NCI-H2081 (cell line): ENCODE data around the gene MXRA7.
A peak's percentile ranks its signal among the peaks of the same experiment; 100 is the strongest.

Experiments used
- DNase-seq, 2 experiments: peaks; one replicate each; lab custom pipeline; 2025; lab: John Stamatoyannopoulos, UW

MXRA7 gene

DNA sequence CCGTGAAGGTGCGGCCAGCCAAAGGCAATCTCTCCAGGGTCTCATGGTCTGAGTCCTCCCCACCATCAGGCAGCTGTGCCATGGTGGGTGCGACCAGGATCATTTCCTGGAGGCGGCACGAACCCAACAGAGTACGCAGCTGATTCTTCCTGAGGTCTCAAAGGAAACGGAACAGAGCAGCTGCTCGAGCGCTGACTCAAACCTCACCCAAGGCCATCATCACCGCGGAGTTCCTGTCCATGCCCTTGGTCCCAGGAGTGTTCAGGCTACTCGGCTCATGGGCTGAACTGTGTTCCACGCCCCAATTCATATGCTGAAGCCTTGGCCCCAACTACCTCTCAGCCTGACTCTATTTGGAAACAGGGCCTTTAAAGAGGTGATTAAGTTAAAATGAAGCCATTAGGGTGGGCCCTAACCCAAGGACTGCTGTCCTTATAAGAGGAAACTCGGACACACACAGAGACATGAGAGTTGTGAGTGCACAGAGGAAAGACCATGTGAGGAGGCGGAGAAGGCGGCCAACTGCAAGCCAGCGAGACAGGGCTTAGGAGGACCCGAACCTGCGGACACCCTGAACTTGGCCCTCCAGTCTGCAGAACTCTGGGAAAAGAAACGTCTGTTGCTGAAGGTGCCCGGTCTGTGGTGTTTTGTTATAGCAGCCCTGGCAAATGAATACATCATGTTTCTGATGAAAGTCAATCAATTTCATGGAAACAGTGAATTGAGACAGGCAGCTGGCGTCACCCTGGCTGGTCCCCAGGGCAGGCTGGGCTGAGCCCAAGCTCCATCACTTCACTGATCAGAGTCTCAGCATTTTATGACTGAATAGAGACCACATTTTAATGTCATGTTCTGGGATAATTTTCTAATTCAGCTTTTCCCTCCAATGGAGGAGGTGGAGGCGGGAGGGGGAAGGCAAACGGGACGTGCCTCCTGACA lies 13.7 kb downstream of the MXRA7 start:
- no peak for DNase-seq

GRCh38 chr17:76695059-76695831 lies 15.5 kb downstream of the MXRA7 start:
- no peak for DNase-seq

- no peak for DNase-seq
Measured at GRCh38 chr17:76691379-76692191, 19.2 kb downstream of the MXRA7 start.

- no peak for DNase-seq
Measured at GRCh38 chr17:76690596-76691280, 20.0 kb downstream of the MXRA7 start.

DNA sequence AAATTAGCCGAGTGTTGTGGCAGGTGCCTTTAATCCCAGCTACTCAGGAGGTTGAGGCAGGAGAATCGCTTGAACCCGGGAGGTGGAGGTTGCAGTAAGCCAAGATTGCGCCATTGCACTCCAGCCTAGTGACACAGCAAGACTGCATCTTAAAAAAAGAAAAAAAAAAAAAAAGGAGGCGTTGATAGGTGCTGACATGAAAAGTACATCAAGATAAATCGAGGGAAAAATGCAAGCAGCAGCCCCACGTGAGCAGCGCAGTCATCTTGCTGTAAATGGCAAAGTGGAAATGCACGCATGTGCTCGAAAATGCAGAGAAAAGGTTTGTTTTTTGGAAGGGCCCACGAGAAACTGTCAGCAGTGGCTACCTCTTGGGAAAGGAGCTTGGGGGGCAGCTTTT lies 20.9 kb downstream of the MXRA7 start:
- no peak for DNase-seq

DNA sequence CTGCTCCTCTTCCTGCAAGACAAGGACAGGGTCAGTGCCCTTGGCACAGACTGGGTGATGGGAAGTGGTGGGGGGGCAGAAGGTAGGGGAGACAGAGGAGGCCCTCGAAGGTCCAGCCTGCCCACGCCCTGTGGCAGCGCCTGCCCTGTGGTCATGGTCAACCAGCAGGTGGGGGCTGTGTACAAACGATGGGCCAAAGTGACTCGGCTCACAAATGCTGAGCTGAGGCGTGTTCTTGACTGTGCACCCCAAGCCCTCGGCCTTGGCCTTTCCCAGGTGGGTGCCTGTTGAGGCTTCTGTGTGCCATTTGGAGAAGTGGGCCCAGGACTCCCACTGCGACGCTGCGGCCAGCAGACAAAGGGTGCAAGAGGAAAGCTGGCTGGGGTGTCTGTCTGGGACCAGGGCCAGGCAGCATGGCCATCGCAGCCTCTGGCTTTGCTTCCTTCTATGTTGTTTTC lies 22.6 kb downstream of the MXRA7 start:
- no peak for DNase-seq

- no peak for DNase-seq
Measured at GRCh38 chr17:76687298-76688164, 23.2 kb downstream of the MXRA7 start.

DNA sequence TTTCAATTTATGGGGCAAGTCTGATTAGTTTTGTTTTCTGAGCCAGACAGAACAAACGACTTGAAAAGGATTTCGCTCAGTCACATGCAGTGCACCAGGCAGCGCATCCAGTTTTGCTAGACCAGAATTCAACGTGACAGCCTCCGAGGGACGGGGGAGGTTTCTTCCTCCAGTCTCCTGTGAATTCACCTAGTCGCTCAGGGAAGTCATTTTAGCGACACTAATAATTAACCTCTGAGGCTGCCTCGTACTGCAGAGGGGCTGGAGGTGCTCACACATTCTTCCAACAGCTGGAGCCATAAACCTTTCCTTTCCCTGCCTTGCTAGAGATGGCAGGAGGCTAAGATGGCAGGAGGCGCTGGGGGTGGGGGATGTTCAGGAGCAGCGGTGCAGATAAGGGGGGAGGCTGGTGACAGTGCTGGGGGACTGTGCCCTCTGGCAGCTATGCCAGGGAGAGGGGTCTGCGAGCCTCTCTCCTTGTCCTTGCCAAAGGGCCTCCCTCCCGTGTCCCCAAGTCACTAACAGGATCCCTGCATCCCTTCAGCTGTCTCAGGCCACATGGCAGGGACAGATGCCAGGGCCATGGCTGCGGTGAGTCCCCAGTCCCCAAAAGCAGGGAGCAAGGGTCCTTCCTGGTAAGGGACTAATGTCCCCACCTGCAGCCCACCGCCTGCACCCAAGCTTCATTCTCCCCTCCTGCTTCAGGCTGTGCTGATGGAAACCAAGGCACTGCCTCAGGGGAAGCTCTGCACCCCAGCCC lies 24.0 kb downstream of the MXRA7 start:
- DNase-seq = no peak

DNA sequence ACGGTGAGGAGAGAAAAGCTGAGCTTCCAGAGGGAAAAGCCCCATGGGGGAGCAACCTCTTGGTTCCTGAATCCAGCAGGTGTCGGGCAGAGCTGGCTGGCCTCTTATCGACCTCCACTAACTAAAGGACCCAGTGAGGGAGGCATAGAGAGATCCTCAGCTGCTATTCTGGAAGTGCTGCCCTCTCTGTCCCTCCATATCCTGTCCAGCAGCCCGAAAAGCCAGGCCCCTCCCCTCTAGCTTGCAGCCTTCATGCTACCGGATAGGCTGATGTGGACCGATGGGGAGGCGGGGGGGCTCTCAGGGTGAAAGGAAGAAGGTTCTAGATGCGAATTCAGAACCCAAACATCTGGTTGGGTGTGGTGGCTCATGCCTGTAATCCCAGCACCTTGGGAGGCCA lies 24.9 kb downstream of the MXRA7 start:
- no peak for DNase-seq

DNA sequence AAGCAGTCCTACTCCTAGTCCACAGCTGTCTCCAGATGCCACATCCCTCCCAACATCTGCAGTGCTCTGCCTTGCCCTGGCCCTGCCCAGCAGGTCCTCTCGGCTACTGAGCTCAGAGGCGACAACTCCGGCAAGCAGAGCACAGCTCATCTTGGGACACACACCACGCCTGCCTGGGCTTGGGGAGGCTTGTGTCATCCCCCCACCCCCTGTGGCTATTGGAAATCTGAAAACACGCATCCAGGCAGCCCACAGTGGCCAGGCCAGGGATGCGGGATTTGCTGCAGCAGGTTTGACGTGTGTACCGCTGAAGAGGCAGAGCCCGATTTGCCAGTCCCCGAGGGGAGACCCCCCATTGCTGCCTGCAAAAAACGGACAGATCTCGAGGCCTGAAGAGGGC lies 25.4 kb downstream of the MXRA7 start:
- no peak for DNase-seq

- DNase-seq = no peak
Measured at GRCh38 chr17:76684756-76685155, 26.0 kb downstream of the MXRA7 start.

DNA sequence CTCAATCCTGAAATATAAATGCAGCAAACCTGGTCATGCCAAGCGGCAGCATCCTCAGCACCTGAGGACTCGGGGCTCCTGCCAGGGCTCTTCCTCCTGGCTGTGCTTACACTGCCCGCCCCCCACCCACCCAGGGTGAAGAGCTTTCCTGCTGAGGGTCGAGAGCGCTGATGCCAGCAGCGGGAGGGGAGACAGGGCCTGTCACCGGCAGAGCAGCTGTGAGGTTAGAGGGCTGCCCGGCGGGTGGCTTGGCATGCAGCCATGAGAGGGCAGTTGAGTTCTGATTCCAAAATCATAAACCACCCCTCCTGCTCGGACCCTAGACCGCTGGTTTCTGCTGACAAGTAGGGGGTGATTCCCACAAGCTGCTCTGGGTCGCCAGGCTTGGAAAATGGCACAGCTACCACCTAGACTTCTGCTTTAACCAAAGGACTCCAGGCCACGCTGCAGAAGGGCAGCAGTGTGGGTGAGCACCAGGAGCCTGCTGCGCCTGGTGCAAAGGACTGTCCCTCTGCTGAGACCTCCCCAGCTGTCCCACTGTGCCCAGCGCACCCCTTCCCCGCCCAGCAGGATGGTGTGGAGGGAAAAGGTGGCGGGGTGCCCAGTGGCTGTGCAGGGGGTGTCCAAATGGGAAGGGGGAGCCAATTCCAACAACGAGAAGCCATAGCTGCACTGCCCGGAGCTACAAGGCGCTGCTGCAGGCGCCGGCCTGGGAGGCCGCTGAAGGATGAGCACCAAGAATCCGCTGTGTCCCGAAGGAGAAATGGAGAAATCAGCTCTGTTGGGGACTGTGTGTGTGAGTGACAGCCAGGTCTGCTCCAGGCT lies 26.6 kb downstream of the MXRA7 start:
- DNase-seq = peak in 1 of 2 experiments; percentile 38

DNA sequence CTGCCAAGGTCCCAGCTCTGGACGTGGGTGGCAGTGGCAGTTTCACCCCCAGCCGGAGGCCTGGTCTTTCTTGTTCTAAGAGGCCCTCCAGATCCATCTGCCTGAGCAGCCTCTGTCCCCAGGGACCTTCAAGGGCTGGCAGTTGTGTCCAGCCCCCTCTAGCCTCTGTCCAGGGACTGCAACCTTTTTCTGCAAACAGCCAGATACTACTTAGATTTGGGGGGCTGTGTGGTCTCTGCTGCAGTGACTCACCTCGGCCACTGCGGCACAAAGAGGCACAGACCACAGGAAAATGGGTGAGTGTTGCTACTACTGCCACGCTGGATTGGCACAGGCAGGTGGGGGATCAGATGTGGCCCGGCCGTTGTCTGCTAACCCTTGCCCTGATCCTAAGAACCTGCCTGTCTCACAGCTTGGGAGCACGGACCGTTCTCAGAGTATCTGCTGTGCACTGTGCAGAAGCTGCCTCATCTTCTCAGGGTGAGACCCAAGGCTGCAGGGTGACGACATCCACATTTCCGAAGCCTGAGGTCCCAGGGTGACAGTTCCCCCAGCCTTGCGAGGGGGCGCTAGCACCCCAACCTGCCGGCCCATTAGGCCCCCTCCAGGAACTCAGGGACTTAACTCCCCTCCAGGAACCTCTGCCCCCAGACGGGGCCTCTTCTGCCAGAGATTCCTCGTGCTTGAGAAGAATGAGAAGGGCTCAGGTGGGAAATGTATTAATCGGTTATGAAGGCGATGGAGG lies 27.6 kb downstream of the MXRA7 start:
- DNase-seq = no peak

DNA sequence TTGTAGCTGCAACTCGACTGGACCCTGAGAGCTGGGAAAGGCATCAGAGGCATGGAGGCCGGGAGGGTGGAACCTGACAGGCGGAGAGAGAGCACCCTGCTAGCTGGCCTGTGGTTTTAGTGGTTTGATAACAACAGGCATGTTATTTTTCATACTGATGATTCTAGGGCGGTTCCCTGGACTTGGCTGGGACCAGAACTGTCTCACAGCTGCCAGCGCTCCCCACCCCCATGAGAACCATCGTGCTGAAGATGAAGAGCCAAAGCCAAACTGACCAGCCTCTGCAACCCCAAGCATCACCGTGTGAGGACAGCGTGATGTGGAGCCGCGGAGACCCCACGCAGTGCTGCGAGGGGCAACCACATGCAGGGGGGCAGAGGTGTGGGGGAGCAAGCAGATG lies 28.5 kb downstream of the MXRA7 start:
- no peak for DNase-seq

DNA sequence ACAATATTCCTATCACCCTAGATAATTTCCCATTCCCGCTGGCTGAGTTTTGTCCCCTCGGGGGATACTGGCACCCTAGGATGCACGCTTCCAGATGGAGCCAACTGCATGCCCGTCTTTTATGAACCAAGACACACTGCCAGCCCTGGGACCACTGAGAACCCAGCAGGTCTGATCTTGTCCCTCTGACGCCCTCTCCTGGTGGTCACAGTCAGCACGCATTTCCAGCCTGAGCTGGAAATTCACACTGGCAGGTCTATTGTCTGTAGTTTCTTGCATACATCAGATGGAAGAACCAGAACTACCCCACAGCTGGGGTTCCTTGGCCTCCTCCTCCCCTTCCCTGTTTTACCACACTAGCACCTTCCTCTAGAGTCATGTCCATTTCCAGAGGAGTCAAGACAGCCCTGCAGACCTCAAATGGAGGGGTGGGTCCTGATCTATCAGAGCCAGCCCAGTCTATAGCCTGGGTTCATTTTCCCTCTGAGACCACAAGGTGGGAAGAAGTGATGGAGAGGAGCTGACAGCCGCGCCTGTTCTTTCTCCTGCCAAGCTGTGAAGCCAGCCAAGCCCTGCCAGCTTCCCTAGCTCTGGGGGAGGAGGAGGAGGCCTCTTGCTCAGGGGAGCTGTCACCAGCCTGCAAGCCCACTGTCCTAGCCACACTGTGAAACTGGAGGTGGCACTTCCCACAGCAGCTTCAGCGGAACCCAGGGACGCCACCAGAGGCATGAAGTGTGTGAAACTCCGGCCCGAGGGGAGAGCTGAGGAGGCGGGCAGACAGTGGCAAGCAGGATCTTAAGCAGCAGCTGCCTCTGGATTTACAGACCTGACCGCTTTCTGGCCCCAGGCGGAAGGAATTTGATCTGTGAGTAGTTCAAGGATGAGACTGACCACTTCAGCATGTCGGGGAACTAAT lies 29.3 kb downstream of the MXRA7 start:
- DNase-seq = peak; percentile 78 to 80

- DNase-seq = no peak
Measured at GRCh38 chr17:76679239-76679638, 31.5 kb downstream of the MXRA7 start.

GRCh38 chr17:76678330-76678729 lies 32.4 kb downstream of the MXRA7 start:
- no peak for DNase-seq
